HepG2 (cell line): ENCODE results near the gene ZNF474. TPM values are rescaled to one million over a fixed set of nuclear protein-coding genes. Genes with fewer than 3 reads are reported as not detected.

Source experiments
- ATAC-seq: fragments of 200-7000 bp; cut with Tn5 transposase; 3 replicates; pipeline ENCODE4 v1.9.1; 2020; ENCODE audit warnings: mild to moderate bottlenecking, moderate library complexity
- BruUV-seq: library from RNA; stranded (reverse); fragments of 400-500 nt; replicated peaks from 2 replicates; lab custom pipeline; 2021; lab: Mats Ljungman, UMichigan
- CTCF ChIA-PET: fragments of 300-600 bp; formaldehyde crosslinking; extraction: SDS; loops from one replicate; lab custom pipeline; 2021; ENCODE audit warnings: low total read pairs, inconsistent platforms, low intra/inter-chr PET ratio; lab: Yijun Ruan, JAX
- POLR2A ChIA-PET: fragments of 350-600 bp; sonication (Branson Sonifier 250); formaldehyde crosslinking; loops from one replicate; lab custom pipeline; 2020; ENCODE audit warnings: antibody characterized with exemption, inconsistent platforms; lab: Yijun Ruan, JAX
- DNase-seq: peaks from one replicate; pipeline ENCODE4 v3.0.0-alpha.2; 2015; ENCODE audit warnings: low spot score
- FAIRE-seq: peaks from 3 replicates; lab custom pipeline; 2011; peaks lifted over from hg19 to GRCh38; lab: Jason Lieb, UNC
- H2AFZ ChIP-seq: one replicate; pipeline ENCODE4 v1.6.1; 2011; ENCODE audit warnings: low read length, inconsistent platforms
- H3K27ac ChIP-seq: fragments of 300-600 bp; 3 replicates; pipeline ENCODE4 v1.8.0; 2011; ENCODE audit warnings: mixed run types, mild to moderate bottlenecking, mixed read lengths, low read length, inconsistent platforms; ENCODE audit not compliant: insufficient read depth; ENCODE audit errors: extremely low read length
- H3K27me3 ChIP-seq, 2 experiments: fragments of 200-600 bp in 1 of 2; 2 replicates in 1 of 2; 3 replicates in 1 of 2; pipeline versions ENCODE4 v1.6.0 to v1.8.0; 2011; ENCODE audit warnings: low read length in 2 of 2, mild to moderate bottlenecking in 2 of 2, moderate library complexity in 2 of 2, inconsistent platforms in 1 of 2; ENCODE audit not compliant: insufficient read depth in 2 of 2, control insufficient read depth in 1 of 2
- H3K36me3 ChIP-seq, 2 experiments: fragments of 200-600 bp in 1 of 2; replicated peaks in 1 of 2; 2 replicates in 1 of 2; 3 replicates in 1 of 2; pipeline versions ENCODE4 v1.5.1 to v1.8.0; 2011; ENCODE audit warnings: low read length in 2 of 2, inconsistent platforms in 1 of 2; ENCODE audit not compliant: insufficient read depth in 2 of 2, control insufficient read depth in 1 of 2
- H3K4me1 ChIP-seq: 2 replicates; pipeline ENCODE4 v1.5.1; 2012; ENCODE audit warnings: low read length, inconsistent platforms; ENCODE audit not compliant: insufficient read depth
- H3K4me2 ChIP-seq: 2 replicates; pipeline ENCODE4 v1.6.0; 2011; ENCODE audit warnings: low read depth, low read length, inconsistent platforms
- H3K4me3 ChIP-seq, 3 experiments: fragments of 200-600 bp in 1 of 3; sonication (generic), shearing (Covaris generic) in 1 of 3; replicated peaks in 1 of 3; 2 replicates each; pipeline ENCODE4 v1.5.1; 2011 to 2016; ENCODE audit warnings: low read length in 3 of 3, inconsistent platforms in 2 of 3, low read depth in 2 of 3, mild to moderate bottlenecking in 2 of 3, control low read depth in 1 of 3, mixed read lengths in 1 of 3; ENCODE audit not compliant: insufficient read depth in 1 of 3
- H3K79me2 ChIP-seq: one replicate; pipeline ENCODE4 v1.6.1; 2011; ENCODE audit warnings: low read length, inconsistent platforms; ENCODE audit not compliant: insufficient read depth
- H3K9ac ChIP-seq: 2 replicates; pipeline ENCODE4 v1.6.0; 2011; ENCODE audit warnings: mild to moderate bottlenecking, low read depth, low read length, inconsistent platforms; ENCODE audit not compliant: insufficient read depth
- H3K9me3 ChIP-seq: 2 replicates; pipeline ENCODE4 v1.5.1; 2012; ENCODE audit warnings: mild to moderate bottlenecking, low read length
- H4K20me1 ChIP-seq: 2 replicates; pipeline ENCODE4 v1.6.0; 2011; ENCODE audit warnings: inconsistent platforms, mild to moderate bottlenecking, low read length, moderate library complexity; ENCODE audit not compliant: insufficient read depth
- CTCF ChIP-seq: sonication (generic); formaldehyde crosslinking; IDR thresholded peaks from 2 replicates; pipeline ENCODE4 v1.5.0; 2020; ENCODE audit warnings: mild to moderate bottlenecking, missing genetic modification reagents, moderate library complexity
- GZF1 ChIP-seq: sonication (generic); formaldehyde crosslinking; IDR thresholded peaks from 2 replicates; pipeline ENCODE4 v1.5.1; 2020; ENCODE audit warnings: mild to moderate bottlenecking, missing genetic modification reagents
- MIER2 ChIP-seq: IDR thresholded peaks from 2 replicates; pipeline ENCODE4 v1.6.1; 2016; ENCODE audit warnings: missing biosample characterization, missing genetic modification reagents
- NBN ChIP-seq: fragments of 450-650 bp; conservative IDR thresholded peaks from 2 replicates; pipeline ENCODE4 v1.6.1; 2017
- PITX1 ChIP-seq: sonication (generic); formaldehyde crosslinking; IDR thresholded peaks from 2 replicates; pipeline ENCODE4 v1.5.1; 2020; ENCODE audit warnings: mild to moderate bottlenecking, missing genetic modification reagents
- RAD21 ChIP-seq: fragments of 450-650 bp; formaldehyde crosslinking; IDR thresholded peaks from 2 replicates; pipeline ENCODE4 v1.5.0; 2020; ENCODE audit warnings: mild to moderate bottlenecking
- THAP8 ChIP-seq: sonication (generic); formaldehyde crosslinking; IDR thresholded peaks from 2 replicates; pipeline ENCODE4 v1.5.1; 2020; ENCODE audit warnings: missing genetic modification reagents, mild to moderate bottlenecking, borderline replicate concordance
- ZMAT5 ChIP-seq: sonication (generic); formaldehyde crosslinking; IDR thresholded peaks from 2 replicates; pipeline ENCODE4 v1.5.0; 2020; ENCODE audit warnings: mild to moderate bottlenecking, low read depth, missing genetic modification reagents, borderline replicate concordance
- ZNF234 ChIP-seq: sonication (generic); formaldehyde crosslinking; conservative IDR thresholded peaks from 2 replicates; pipeline ENCODE4 v1.5.1; 2020; ENCODE audit warnings: mild to moderate bottlenecking, missing genetic modification reagents
- ZNF607 ChIP-seq: sonication (generic); formaldehyde crosslinking; IDR thresholded peaks from 2 replicates; pipeline ENCODE4 v1.5.1; 2020; ENCODE audit warnings: missing genetic modification reagents, mild to moderate bottlenecking, borderline replicate concordance
- ZNF850 ChIP-seq: sonication (generic); formaldehyde crosslinking; conservative IDR thresholded peaks from 2 replicates; pipeline ENCODE4 v1.9.0; 2021; ENCODE audit warnings: mild to moderate bottlenecking, missing genetic modification reagents
- WGBS: methylation state at CpG from one replicate; pipeline ENCODE4 v1.1.6; 2017; ENCODE audit warnings: low lambda C conversion rate; 5-methylcytosine and 5-hydroxymethylcytosine counted together
- in situ Hi-C: cut with HindIII; loops from 2 replicates; pipeline ENCODE4 v1.10.0; 2017; ENCODE audit warnings: low pct_unique_long_range_greater_than_20kb; ENCODE audit not compliant: extremely low pct_ligation_motif_present
- intact Hi-C: fragments of 100-400 bp; cut with micrococcal nuclease; formaldehyde crosslinking; loops from one replicate; pipeline ENCODE4 v1.10.0; 2022; ENCODE audit not compliant: unreplicated experiment
- polyA plus RNA-seq, 8 experiments: library from polyadenylated mRNA; depleted of rRNA in 3 of 8; stranded (reverse) in 7 of 8; unstranded in 1 of 8; fragments of >200 nt; fragmentation: Illumina TruSeq in 4 of 8; extraction: Trizol in 4 of 8; gene quantifications; 2 replicates each; pipeline versions ENCODE4 v1.2.1 to v1.2.3, GENCODE V29; 2011 to 2016; ENCODE audit warnings: low read depth in 4 of 8, missing spikeins in 1 of 8, mixed read lengths in 1 of 8; ENCODE audit not compliant: insufficient read depth in 1 of 8
- total RNA-seq, 5 experiments: library from RNA; depleted of rRNA; stranded (reverse); fragments of >200 nt; fragmentation: Illumina TruSeq; extraction: Trizol; gene quantifications; 2 replicates each; pipeline ENCODE4 v1.2.3, GENCODE V29; 2016; ENCODE audit warnings: low read depth in 1 of 5

ZNF474 gene
- total and polyA plus RNA-seq, 2 of the 13 experiments (the other 11 are each of a cell fraction or from before 2014, with no cell fraction given) = 0.07 TPM; not detected in 1

- Histone ChIP-seq H3K27me3 (no peaks in the 10 kb centered on the region; a peak in 1 of 5 replicates), H3K79me2 (no peaks in the 10 kb centered on the region), H2AFZ (no peak overlapping the region), H3K9ac (no peak overlapping the region), H3K4me1 (no peaks in the 10 kb centered on the region), H3K4me3 (no peak overlapping the region), H3K36me3 (no peaks in the 10 kb centered on the region), H3K4me2 (no peak overlapping the region), H3K9me3 (no peaks in the 10 kb centered on the region), H4K20me1 (no peaks in the 10 kb centered on the region; the same call in 1 of the 2 replicates), H3K27ac (no peak overlapping the region)
- TF ChIP-seq CTCF (peak; percentile 35; the same call in 1 of the 2 replicates), ZNF850 (CRISPR knock-in tag) (no peak)
- 0% methylated on average over 1 of the region's 1 CpG for WGBS
- intact Hi-C loops = loop anchor here (5.0 kb wide), 1 partner anchor 190 kb away; no protein-coding TSS in a partner anchor
- DNase-seq (peak; percentile 11), FAIRE-seq (no peak), ATAC-seq (peak; percentile 44; the same call in 1 of the 3 replicates)
- no TSS peak for BruUV-seq
- in situ Hi-C loops = no loop called here
- CTCF ChIA-PET = interaction anchor here (0.8 kb wide), 1 partner anchor 64 kb away, joined by 3 read pairs; no protein-coding TSS in a partner anchor
- POLR2A ChIA-PET = no interaction called here
Observed at GRCh38 chr5:122156724-122157325, 27.5 kb downstream of the ZNF474 start.

- 29% methylated on average over 3 of the region's 3 CpGs for WGBS
- no peak overlapping the region for H3K27ac ChIP-seq
- TF ChIP-seq PITX1 (CRISPR knock-in tag) (no peak), MIER2 (no peak), ZMAT5 (CRISPR knock-in tag) (no peak), GZF1 (CRISPR knock-in tag) (no peak), ZNF607 (CRISPR knock-in tag) (no peak), THAP8 (CRISPR knock-in tag) (no peak), NBN (no peak), ZNF234 (CRISPR knock-in tag) (no peak), RAD21 (CRISPR knock-in tag) (no peak)
Observed at GRCh38 chr5:122162100-122162638, 32.8 kb downstream of the ZNF474 start.

More at GRCh38 chr5:122162100-122162638, 32.8 kb downstream of the ZNF474 start:
- ChIA-PET POLR2A (no interaction called here), CTCF (no interaction called here)
- no peak overlapping the region for H3K9ac ChIP-seq
- no peaks in the 10 kb centered on the region for H3K79me2 ChIP-seq
- no peak for FAIRE-seq
- H3K36me3 ChIP-seq = no peaks in the 10 kb centered on the region
- BruUV-seq = no TSS peak
- intact Hi-C loops (no loop called here), in situ Hi-C loops (no loop called here)
- no peaks in the 10 kb centered on the region for H4K20me1 ChIP-seq
- H2AFZ ChIP-seq = no peak overlapping the region
- no peak for DNase-seq
- no peak overlapping the region for H3K4me3 ChIP-seq
- H3K9me3 ChIP-seq = no peaks in the 10 kb centered on the region
- H3K4me2 ChIP-seq = no peak overlapping the region
- peaks cover 18% of the 10 kb centered on the region for H3K4me1 ChIP-seq
- no peak for ATAC-seq
- no peaks in the 10 kb centered on the region for H3K27me3 ChIP-seq
